ENCODE data around the gene LCNL1. TPM values are rescaled to one million over a fixed set of nuclear protein-coding genes. Genes with fewer than 3 reads are reported as not detected.

Gene LCNL1
- total and polyA plus RNA-seq, 2 donors (not counting 1 experiment from before 2014, with no cell fraction given) = not detected

DNA sequence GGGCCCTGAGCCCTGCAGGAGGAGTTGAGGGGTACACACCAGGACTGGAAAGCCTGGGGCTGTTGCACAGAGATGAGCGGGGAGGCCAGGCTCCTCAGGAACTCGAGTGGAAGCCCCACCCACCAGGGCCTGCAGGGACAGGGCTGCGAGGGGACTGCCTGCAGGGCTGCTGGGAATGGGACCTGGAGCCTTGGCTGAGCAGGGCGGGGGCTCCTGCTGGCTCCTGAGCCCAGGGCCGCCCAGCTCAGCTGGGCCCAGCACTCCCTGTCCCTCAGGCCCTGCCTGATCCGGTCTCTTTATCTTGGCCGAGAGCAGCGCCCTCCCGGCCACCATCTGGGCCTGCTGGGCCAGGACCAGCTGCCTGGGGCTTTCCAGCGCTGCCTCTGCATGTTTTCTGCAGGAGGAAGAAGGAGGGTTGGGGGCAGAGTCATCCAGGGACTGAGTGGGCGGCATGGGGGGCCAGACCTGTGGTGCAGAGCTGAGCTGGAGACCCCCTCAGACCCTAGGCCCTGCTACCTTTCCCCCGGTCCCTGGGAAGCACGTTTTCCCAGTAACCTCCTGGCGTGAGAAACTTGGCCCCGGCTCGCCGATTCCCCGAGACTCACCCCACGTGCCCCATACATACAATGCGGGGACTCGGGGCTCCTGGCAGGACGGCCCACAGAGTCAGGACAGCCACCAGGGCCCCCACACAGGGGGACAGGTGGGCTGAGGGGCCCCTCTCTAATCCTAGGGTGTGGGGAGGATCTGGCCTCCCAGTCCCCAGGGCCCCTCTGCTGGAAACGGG, 21.3 kb upstream of the LCNL1 start:
- Histone ChIP-seq H3K4me3 (ENCODE audit: control extremely low read depth in 1 of 5, extremely low read depth in 1 of 5, insufficient read depth in 1 of 5, low read depth in 2 of 5, low read length in 4 of 5) (no peak overlapping the region), H3K27me3 (replicated peaks in 1 of 4; ENCODE audit: control extremely low read depth in 1 of 4, control insufficient read depth in 3 of 4, insufficient read depth in 4 of 4, low read length in 3 of 4) (peaks cover 0 to 7% (median under 1%) of the 10 kb centered on the region in 4 experiments), H3K27ac (ENCODE audit: low read length in 2 of 2) (no peak overlapping the region), H3K79me2 (ENCODE audit: control insufficient read depth, insufficient read depth, low read length) (no peaks in the 10 kb centered on the region), H3K9ac (ENCODE audit: low read length) (no peak overlapping the region), H4K20me1 (ENCODE audit: control insufficient read depth, insufficient read depth, low read length, poor library complexity, severe bottlenecking) (no peaks in the 10 kb centered on the region), H2AFZ (ENCODE audit: insufficient read depth, low read depth, low read length, poor library complexity, severe bottlenecking) (no peak overlapping the region), H3K36me3 (replicated peaks in 1 of 2; ENCODE audit: control extremely low read depth in 1 of 2, control insufficient read depth in 1 of 2, extremely low read depth in 1 of 2, insufficient read depth in 2 of 2, low read length in 1 of 2) (no peaks in the 10 kb centered on the region), H3K9me3 (ENCODE audit: control extremely low read depth in 1 of 3, control insufficient read depth in 2 of 3, insufficient read depth in 1 of 3, low read length in 2 of 3) (peaks cover 0 to 2% (median 0%) of the 10 kb centered on the region in 3 donors), H3K4me1 (ENCODE audit: control insufficient read depth in 2 of 2, insufficient read depth in 2 of 2, low read length in 2 of 2) (peaks cover 5 to 10% of the 10 kb centered on the region in 2 donors), H3K4me2 (replicated peaks; ENCODE audit: low read depth, low read length, poor library complexity, severe bottlenecking) (no peak overlapping the region)
- H3K4me1 Mint-ChIP-seq = peaks cover 11% of the 10 kb centered on the region
- ATAC-seq (ENCODE audit: low read depth) = no peak
- H3K4me3 Mint-ChIP-seq = no peak overlapping the region
- DNase-seq = no peak
- ChIA-PET POLR2A (no interaction called here), CTCF (interaction anchor here (0.8 kb wide), 1 partner anchor 71 kb away, joined by 3 read pairs; the partner anchor contains the start of gene FUT7)
- 81% methylated on average over 21 of the region's 23 CpGs for WGBS (ENCODE audit: insufficient coverage)
- H3K27ac Mint-ChIP-seq = no peak overlapping the region
- H3K9me3 Mint-ChIP-seq (ENCODE audit: insufficient read depth) = no peaks in the 10 kb centered on the region
- H3K27me3 Mint-ChIP-seq = peaks cover 5% of the 10 kb centered on the region
- TF ChIP-seq, protein P1, sequence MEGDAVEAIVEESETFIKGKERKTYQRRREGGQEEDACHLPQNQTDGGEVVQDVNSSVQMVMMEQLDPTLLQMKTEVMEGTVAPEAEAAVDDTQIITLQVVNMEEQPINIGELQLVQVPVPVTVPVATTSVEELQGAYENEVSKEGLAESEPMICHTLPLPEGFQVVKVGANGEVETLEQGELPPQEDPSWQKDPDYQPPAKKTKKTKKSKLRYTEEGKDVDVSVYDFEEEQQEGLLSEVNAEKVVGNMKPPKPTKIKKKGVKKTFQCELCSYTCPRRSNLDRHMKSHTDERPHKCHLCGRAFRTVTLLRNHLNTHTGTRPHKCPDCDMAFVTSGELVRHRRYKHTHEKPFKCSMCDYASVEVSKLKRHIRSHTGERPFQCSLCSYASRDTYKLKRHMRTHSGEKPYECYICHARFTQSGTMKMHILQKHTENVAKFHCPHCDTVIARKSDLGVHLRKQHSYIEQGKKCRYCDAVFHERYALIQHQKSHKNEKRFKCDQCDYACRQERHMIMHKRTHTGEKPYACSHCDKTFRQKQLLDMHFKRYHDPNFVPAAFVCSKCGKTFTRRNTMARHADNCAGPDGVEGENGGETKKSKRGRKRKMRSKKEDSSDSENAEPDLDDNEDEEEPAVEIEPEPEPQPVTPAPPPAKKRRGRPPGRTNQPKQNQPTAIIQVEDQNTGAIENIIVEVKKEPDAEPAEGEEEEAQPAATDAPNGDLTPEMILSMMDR (IDR thresholded peaks at IDR 0.05) = no peak
- no peak for TF ChIP-seq EZH2 (IDR thresholded peaks at IDR 0.05; ENCODE audit: borderline replicate concordance, insufficient read depth, low read depth, low read length, poor library complexity, severe bottlenecking)
- intact Hi-C loops (cut with micrococcal nuclease) = no loop called here

- Mint-ChIP-seq H3K27ac (no peak overlapping the region), H3K9me3 (ENCODE audit: insufficient read depth) (no peaks in the 10 kb centered on the region), H3K4me1 (peaks cover 11% of the 10 kb centered on the region), H3K27me3 (peaks cover 5% of the 10 kb centered on the region), H3K4me3 (no peak overlapping the region)
- DNase-seq (no peak), ATAC-seq (ENCODE audit: low read depth) (no peak)
- no peaks in the 10 kb centered on the region for H4K20me1 ChIP-seq (ENCODE audit: control insufficient read depth, insufficient read depth, low read length, poor library complexity, severe bottlenecking)
- peaks cover 0 to 7% (median under 1%) of the 10 kb centered on the region in 4 experiments for H3K27me3 ChIP-seq (replicated peaks in 1 of 4; ENCODE audit: control extremely low read depth in 1 of 4, control insufficient read depth in 3 of 4, insufficient read depth in 4 of 4, low read length in 3 of 4)
- H3K36me3 ChIP-seq (replicated peaks in 1 of 2; ENCODE audit: control extremely low read depth in 1 of 2, control insufficient read depth in 1 of 2, extremely low read depth in 1 of 2, insufficient read depth in 2 of 2, low read length in 1 of 2) = no peaks in the 10 kb centered on the region
- H3K9ac ChIP-seq (ENCODE audit: low read length) = no peak overlapping the region
- no peak overlapping the region for H2AFZ ChIP-seq (ENCODE audit: insufficient read depth, low read depth, low read length, poor library complexity, severe bottlenecking)
- 95% methylated on average over 7 of the region's 9 CpGs for WGBS (ENCODE audit: insufficient coverage)
- H3K4me3 ChIP-seq (ENCODE audit: control extremely low read depth in 1 of 5, extremely low read depth in 1 of 5, insufficient read depth in 1 of 5, low read depth in 2 of 5, low read length in 4 of 5) = no peak overlapping the region
- ChIA-PET CTCF (interaction anchor here (0.8 kb wide), 1 partner anchor 70 kb away, joined by 3 read pairs; the partner anchor contains the start of gene FUT7), POLR2A (no interaction called here)
- peaks cover 0 to 2% (median 0%) of the 10 kb centered on the region in 3 donors for H3K9me3 ChIP-seq (ENCODE audit: control extremely low read depth in 1 of 3, control insufficient read depth in 2 of 3, insufficient read depth in 1 of 3, low read length in 2 of 3)
- H3K4me1 ChIP-seq (ENCODE audit: control insufficient read depth in 2 of 2, insufficient read depth in 2 of 2, low read length in 2 of 2) = peaks cover 5 to 10% of the 10 kb centered on the region in 2 donors
- H3K79me2 ChIP-seq (ENCODE audit: control insufficient read depth, insufficient read depth, low read length) = no peaks in the 10 kb centered on the region
- no peak overlapping the region for H3K4me2 ChIP-seq (replicated peaks; ENCODE audit: low read depth, low read length, poor library complexity, severe bottlenecking)
- no peak for TF ChIP-seq EZH2 (IDR thresholded peaks at IDR 0.05; ENCODE audit: borderline replicate concordance, insufficient read depth, low read depth, low read length, poor library complexity, severe bottlenecking)
- intact Hi-C loops (cut with micrococcal nuclease) = no loop called here
- H3K27ac ChIP-seq (ENCODE audit: low read length in 2 of 2) = no peak overlapping the region
Observed at GRCh38 chr9:136962163-136962562, 20.6 kb upstream of the LCNL1 start.
